ENCODE results near the gene UCKL1.
"Not testable (repeated sequence)": the region's sequence is repeated elsewhere in the genome, so short reads cannot be mapped to it uniquely, and the experiment has no call there.

The UCKL1 gene

DNA sequence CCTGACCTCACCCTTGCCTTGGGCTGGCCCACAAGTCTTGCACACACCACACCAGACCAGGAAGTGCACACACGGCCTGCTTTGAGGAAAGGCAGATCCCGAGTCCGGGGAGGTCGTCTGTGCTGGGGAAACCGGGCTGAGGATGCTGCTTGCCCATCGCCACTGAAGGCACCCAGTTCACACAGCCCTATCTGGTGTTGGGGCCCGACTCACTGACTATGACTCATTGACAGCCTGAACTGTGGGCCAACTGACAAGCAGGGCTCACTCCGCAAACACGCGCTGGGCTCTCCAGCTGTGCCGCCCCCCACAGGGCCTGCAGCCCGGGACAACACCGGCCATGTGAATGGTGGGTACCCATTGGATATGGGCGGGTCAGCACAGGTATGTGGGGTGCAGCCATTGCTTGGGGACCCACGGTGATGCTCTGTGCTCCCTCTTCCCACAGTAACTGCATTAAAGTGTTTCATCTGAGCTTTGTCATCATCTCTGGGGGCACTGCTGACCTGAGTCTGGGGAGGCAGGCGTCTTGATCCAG lies 21.6 kb upstream of the UCKL1 start:
- H3K27ac Mint-ChIP-seq: peak overlapping the region; percentile 89

DNA sequence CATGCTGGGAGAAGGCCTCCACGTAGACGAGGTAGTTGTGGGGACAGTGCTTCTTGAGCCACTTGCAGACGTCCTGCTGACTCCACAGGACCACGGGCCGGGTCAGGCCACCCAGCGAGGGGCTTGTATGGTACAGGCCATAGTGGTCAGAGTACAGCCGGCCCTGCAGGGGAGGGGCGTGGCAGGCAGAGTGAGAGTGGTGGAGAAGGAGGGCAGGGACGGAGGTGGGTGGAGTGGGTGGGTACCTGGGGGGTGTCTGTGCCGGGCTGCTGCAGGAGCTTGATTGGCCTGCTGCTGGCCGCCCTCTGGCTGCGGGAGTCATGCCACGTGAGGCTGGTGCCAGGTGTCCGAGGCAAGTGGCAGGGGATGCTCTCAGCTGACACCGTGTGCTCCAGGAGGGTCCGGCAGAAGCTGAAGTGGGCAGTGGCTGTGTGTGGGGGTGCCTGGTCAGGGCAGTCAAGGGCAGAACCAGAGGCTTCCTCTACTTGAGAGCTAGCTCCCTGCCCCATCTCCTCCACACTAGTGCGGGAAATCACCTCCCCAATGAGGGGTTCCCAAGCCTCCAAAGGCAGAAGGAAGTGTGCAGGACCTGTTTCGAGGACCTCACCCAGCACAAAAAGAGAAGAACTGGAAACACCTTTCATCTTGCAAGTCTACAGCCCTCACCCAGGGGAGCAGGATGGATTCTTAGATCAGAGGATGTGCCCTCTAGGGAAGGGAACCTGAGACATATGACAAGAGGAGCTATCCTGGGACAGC lies 20.9 kb upstream of the UCKL1 start:
- Mint-ChIP-seq H3K36me3 (peaks cover 19% of the 10 kb centered on the region), H3K9me3 (no peaks in the 10 kb centered on the region), H3K4me1 (peaks cover 69% of the 10 kb centered on the region), H3K27ac (peak overlapping the region; percentile 89), H3K4me3 (peak overlapping the region; percentile 78), H3K27me3 (no peaks in the 10 kb centered on the region)
- CTCF ChIA-PET: interaction anchor here (0.6 to 2.0 kb wide), 3 partner anchors 13 to 61 kb away, joined by 3 to 17 read pairs (median 4); no protein-coding TSS in a partner anchor
- DNase-seq: no peak

More for the DNA sequence above, 21.6 kb upstream of the UCKL1 start:
- CTCF ChIA-PET: interaction anchor here (0.6 to 2.0 kb wide), 3 partner anchors 12 to 61 kb away, joined by 3 to 17 read pairs (median 4); no protein-coding TSS in a partner anchor
- Mint-ChIP-seq H3K9me3 (no peaks in the 10 kb centered on the region), H3K27me3 (no peaks in the 10 kb centered on the region), H3K36me3 (peaks cover 23% of the 10 kb centered on the region), H3K4me3 (peak overlapping the region; percentile 78), H3K4me1 (peaks cover 69% of the 10 kb centered on the region)
- peak; percentile 61 for DNase-seq

DNA sequence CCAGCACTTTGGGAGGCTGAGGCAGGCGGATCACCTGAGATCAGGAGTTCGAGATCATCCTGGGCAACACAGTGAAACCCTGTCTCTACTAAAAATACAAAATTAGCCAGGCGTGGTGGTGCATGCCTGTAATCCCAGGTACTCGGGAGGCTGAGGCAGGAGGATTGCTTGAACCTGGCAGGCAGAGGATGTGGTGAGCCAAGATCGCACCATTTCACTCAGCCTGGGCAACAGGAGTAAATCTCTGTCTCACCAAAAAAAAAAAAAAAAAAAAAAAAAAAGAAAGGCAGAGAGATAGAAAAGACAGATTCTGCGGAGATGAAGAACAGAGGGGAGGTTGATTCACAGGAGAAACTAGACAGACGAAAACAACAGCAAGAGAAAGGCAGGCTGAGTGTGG lies 20.3 kb upstream of the UCKL1 start:
- CTCF ChIA-PET: interaction anchor here (1.4 to 2.0 kb wide), 3 partner anchors 29 to 439 kb away, joined by 4 to 17 read pairs (median 4); no protein-coding TSS in a partner anchor
- DNase-seq, H3K9me3 Mint-ChIP-seq, H3K27me3 Mint-ChIP-seq: not testable (repeated sequence)
- Mint-ChIP-seq H3K36me3 (peaks cover 16% of the 10 kb centered on the region), H3K27ac (peak overlapping the region; percentile 69), H3K4me3 (peak overlapping the region; percentile 5), H3K4me1 (peaks cover 68% of the 10 kb centered on the region)

DNA sequence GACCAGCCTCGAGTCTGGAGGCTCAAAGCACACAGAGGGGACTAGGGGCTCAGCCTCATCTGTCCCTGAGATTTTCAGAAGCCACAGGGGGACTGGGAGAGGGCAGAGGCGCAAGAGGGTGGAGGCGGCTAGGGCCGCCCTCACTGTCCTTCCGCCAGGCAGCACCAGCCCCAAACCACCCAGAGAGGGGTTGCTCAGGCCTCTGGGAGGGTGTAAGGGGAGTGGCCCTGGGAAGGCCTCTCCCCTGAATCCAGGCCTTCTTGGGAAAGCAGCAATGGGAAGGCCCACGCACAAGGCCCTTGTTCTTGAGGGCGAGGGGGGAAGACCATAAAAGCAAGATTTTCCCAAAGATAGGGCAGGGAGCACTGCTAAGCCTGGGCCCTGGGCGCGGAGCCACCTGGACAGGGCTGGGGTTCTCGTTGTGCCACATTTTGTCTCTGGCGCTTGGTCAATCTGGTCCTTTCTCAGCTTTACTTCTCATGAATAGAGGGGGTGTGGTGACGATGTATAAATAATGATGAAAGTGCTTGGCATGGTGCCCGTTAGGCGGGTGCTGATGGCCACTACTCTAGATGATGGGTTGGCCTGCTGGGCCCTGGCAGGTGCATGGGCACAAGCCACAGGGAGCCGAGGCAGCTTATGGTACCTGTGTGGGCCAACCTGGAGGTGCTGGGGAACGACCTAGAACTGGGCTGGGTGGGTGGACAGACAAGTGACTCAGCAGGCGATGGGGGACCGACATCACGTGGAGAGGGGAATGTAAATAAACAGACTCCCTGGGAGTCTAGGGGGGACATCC lies 18.4 kb upstream of the UCKL1 start:
- H3K9me3 Mint-ChIP-seq: no peaks in the 10 kb centered on the region
- peaks cover 13% of the 10 kb centered on the region for H3K27me3 Mint-ChIP-seq
- H3K27ac Mint-ChIP-seq: no peak overlapping the region
- no peak overlapping the region for H3K4me3 Mint-ChIP-seq
- peaks cover 55% of the 10 kb centered on the region for H3K4me1 Mint-ChIP-seq
- CTCF ChIA-PET: interaction anchor here (0.9 to 2.8 kb wide), 11 partner anchors 8 to 533 kb away, joined by 3 to 17 read pairs (median 4); partner anchors contain the start of genes ARFRP1, TPD52L2 and ZGPAT
- DNase-seq: no peak
- H3K36me3 Mint-ChIP-seq: peaks cover 16% of the 10 kb centered on the region

DNA sequence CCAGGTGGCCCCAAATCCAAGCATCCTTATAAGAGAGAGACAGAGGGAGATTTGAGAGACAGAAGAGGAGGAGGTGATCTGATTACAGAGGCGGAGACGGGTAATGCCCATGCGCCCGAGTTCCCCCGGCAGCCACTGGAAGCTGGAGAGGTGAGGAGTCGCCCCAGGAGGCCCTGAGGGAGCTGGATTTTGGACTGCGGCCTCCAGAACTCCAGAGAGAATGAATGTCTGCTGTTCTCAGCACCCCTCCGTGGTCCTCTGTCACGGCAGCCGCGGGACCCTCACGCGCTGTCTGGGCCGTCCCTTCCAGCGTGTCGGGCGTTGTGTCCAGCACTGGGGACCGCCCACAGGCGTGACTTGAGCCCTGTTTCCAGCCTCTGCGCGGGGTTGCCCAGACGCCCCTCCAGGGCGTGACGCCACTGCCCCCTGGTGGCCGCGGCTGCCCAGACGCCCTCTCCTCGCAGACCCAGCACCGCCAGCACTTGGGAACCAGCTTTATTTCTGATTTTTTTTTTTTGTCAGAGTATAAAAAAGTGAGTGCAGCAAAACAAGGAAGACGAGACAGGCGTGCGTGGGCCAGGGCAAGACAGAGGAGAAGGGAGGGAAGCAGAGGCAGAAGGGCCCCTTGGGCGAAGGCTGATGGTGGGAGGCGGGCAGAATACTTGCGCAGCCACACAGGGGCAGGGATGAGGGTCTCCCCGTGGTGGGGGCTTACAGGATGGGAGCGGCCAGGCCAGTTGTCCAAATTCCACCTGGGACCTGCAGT lies 17.6 kb upstream of the UCKL1 start:
- H3K4me1 Mint-ChIP-seq: peaks cover 58% of the 10 kb centered on the region
- H3K27ac Mint-ChIP-seq: no peak overlapping the region
- peaks cover 16% of the 10 kb centered on the region for H3K27me3 Mint-ChIP-seq
- H3K36me3 Mint-ChIP-seq: peaks cover 16% of the 10 kb centered on the region
- CTCF ChIA-PET: interaction anchor here (0.9 to 2.8 kb wide), 15 partner anchors 9 to 532 kb away, joined by 3 to 17 read pairs (median 4); partner anchors contain the start of genes ARFRP1 and ZGPAT
- no peak overlapping the region for H3K4me3 Mint-ChIP-seq
- peak; percentile 82 for DNase-seq
- H3K9me3 Mint-ChIP-seq: no peaks in the 10 kb centered on the region

DNA sequence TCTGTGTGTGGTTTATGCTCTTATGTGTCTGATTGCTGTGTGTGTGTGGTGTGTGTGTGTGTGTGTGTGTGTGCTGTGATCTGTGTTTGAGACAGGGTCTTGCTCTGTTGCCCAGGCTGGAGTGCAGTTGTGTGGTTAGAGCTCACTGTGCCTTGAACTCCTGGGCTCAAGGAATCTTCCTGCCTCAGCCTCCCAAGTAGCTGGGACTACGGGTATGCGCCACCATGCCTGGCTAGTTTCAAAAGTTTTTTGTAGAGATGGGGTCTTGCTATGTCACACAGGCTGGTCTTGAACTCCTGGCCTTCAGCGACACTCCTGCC lies 16.9 kb upstream of the UCKL1 start:
- Mint-ChIP-seq H3K4me3 (no peak overlapping the region), H3K36me3 (peaks cover 16% of the 10 kb centered on the region), H3K4me1 (peaks cover 60% of the 10 kb centered on the region), H3K27ac (no peak overlapping the region), H3K9me3 (no peaks in the 10 kb centered on the region), H3K27me3 (peaks cover 19% of the 10 kb centered on the region)
- no peak for DNase-seq
- CTCF ChIA-PET: interaction anchor here (0.9 to 2.8 kb wide), 13 partner anchors 9 to 531 kb away, joined by 3 to 17 read pairs (median 4); partner anchors contain the start of genes ARFRP1 and ZGPAT

DNA sequence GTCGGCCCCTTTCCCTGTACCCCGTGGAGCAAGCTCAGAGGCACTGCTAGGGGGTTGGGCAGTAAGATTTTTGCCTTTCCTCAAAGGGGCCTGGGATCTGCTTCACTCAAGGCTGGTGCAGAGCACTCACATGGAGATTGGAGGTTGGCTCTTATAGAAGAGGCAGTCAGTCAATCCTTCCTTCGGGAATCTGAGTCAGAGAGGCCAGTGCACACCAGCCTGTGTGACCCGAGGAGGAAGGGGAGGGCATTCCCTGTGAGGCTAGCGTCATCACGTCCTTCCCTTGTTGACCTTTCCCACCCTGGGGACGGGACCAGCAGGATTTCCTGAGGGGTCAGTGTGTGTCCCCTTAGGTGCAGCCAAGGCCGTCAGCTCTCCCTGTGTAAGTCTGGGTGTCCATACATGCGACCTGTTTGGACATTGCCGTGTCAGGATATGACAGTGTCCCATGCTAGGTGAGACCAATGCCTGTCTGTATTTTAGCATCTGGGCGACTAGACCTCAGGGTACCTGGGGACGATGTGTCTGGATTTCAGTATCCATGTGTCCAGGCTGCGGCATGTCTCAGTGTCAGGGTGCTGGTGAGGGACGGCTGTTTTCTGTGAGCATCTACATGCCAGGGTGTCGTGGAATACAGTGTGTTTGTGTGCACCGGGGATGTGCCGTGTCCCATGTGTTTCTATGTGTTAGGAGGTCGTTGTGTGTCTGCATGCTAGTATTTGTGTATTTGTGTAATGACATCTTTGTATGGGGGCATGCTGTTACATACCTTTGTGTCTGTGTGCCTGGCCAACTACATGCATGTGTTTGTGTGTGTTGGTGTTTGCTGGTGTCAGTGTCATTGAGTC lies 16.3 kb upstream of the UCKL1 start:
- CTCF ChIA-PET: interaction anchor here (0.7 to 1.8 kb wide), 7 partner anchors 8 to 433 kb away, joined by 3 to 7 read pairs (median 4); no protein-coding TSS in a partner anchor
- no peak overlapping the region for H3K4me3 Mint-ChIP-seq
- H3K27ac Mint-ChIP-seq: no peak overlapping the region
- H3K9me3 Mint-ChIP-seq: no peaks in the 10 kb centered on the region
- DNase-seq: no peak
- peaks cover 16% of the 10 kb centered on the region for H3K36me3 Mint-ChIP-seq
- peaks cover 56% of the 10 kb centered on the region for H3K4me1 Mint-ChIP-seq
- H3K27me3 Mint-ChIP-seq: peaks cover 19% of the 10 kb centered on the region

DNA sequence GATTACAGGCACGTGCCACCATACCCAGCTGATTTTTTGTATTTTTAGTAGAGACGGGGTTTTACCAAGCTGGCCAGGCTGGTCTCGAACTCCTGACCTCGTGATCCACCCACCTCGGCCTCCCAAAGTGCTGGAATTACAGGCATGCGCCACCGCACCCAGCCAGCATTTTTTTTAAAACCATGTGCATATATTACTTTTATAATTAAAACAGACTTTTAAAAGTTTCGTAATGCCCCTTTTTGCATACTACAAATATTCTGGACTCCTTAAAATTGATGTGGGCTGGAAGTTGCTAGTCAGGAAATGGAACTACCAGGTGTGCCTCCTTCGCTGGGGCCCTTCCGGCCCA lies 15.7 kb upstream of the UCKL1 start:
- not testable (repeated sequence) for H3K9me3 Mint-ChIP-seq, H3K27ac Mint-ChIP-seq, H3K4me3 Mint-ChIP-seq, DNase-seq
- peaks cover 19% of the 10 kb centered on the region for H3K27me3 Mint-ChIP-seq
- H3K36me3 Mint-ChIP-seq: peaks cover 15% of the 10 kb centered on the region
- H3K4me1 Mint-ChIP-seq: peaks cover 50% of the 10 kb centered on the region
- CTCF ChIA-PET: interaction anchor here (0.7 to 0.8 kb wide), 2 partner anchors 8 to 346 kb away, joined by 3 read pairs; no protein-coding TSS in a partner anchor

DNA sequence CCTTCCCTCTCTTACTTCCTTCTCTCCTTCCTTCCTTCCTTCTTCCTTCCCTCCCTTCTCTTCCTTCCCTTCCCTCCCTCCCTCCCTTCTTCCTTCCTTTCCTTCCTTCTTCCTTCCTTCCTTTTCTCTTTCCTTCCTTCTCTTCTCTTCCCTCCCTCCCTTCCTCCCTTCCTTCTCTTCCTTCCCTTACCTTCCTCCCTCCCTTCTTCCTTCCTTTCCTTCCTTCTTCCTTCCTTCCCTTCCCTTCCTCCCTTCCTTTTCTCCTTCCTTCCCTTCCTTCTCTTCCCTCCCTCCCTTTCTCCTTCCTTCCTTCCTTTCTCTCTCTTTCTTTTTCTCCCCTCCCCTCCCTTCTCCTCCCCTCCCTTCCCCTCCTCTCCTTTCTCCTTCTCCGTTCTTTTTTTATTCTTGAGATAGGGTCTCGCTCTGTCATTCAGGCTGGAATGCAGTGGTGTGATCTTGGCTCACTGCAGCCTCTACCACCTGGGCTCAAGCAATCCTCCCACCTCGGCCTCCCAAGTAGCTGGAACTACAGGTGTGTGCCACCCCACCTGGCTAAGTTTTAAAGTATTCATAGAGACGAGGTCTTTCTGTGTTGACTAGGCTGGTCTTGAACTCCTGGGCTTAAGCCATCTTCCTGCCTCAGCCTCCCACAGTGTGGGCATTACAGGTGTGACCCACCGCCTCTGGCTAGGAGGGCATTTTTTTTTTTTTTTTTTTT lies 14.7 kb upstream of the UCKL1 start:
- Mint-ChIP-seq H3K27me3 (peaks cover 19% of the 10 kb centered on the region), H3K27ac (no peak overlapping the region)
- CTCF ChIA-PET: no interaction called here

DNA sequence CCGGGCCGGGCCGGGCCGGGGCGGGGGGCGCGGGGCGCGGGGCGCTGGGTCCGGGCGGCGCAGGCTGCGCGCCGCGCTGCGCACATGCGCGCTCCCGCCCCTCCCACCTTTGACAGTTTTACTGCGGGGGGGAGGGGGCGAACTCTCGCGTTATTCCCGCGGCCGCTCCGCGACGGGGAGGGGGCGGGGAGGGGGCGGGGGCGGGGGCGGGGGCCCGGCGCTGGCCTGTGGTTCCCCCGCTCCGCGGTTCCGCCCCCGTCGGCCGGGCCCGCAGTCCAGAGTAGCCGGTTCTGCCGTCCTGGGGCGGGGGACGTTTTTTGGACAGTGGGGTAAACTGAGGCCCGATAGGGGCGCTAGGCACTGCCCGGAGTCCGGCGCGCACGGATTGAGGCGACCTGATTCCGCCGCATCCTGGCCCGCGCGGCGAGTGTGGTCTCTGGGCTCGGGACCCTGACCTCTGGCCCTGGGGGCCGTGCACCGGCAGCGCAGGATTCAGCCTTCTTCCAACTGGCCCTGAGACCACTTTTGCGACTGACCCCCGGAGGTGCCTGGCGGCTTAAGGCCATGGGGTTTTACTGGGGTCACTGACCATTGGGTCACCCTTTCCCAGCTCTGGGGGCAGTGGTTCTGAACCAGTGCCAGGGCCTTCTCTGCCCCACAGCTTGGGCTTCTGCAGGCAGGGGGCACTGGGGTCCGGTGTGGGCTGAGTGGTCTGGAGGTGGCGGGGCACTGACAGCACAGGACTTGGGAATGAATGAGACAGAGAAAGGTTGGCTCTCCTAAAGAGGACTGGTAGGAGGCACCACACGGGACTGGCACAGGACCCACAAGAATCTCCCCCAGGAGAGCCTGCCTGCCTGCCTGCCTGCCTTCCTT lies 13.9 kb upstream of the UCKL1 start, which contains the start of gene ZNF512B:
ZNF512B (minus strand) TSS at position 93 of the 876 bp plus-strand sequence. CDS start 1,980 bp downstream, outside the sequence.
- Mint-ChIP-seq H3K4me3 (peak within 1 kb of the TSS; percentile 83), H3K36me3 (peaks cover 10% of the 10 kb centered on the region)

More for the DNA sequence above, 14.7 kb upstream of the UCKL1 start:
- Mint-ChIP-seq H3K4me1 (peaks cover 39% of the 10 kb centered on the region), H3K36me3 (peaks cover 10% of the 10 kb centered on the region), H3K9me3 (no peaks in the 10 kb centered on the region), H3K4me3 (peak overlapping the region; percentile 68)
- no peak for DNase-seq

DNA sequence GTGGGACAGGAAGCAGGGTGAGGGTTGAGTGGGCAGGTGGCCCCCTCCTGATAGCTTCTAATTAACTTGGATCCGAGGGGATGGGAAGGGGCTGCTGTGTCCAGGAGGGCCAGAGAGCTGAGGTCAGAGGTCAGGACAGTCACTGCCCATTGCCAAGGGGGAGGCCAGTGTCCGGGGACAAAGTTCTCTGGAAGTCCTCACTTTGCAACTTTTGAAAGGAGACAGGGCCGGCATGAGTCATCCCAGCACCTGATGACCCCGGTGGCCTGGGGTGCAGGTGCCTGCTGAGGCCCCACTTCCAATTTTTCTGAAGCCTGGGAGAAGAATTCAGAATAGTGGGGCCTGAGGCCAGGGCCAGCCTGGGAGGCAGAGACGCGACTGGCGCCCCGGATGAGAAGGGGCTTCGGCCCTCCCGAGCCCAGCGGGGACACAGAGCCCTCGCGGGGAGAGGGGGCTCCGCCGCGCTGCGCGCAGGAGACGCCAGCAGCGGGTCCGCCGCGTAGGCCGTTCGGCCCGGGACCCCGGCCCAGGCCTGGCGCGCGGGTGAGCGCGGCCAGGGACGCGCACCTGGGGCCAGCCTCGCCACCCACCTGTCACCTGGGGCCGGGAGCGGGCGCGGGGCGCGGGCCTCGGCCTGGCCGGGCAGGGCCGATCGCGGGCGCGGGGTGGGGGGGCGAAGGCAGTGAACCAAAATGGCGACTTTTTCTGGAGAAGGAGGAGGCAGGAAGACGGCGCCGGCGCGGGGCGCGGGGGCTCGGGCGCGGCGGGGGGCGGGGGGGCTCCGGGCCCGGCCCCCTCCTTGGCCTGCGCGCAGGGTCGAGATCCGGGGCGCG lies 12.9 kb upstream of the UCKL1 start:
- no peaks in the 10 kb centered on the region for H3K9me3 Mint-ChIP-seq
- peak; percentile 67 for DNase-seq
- peaks cover 6% of the 10 kb centered on the region for H3K36me3 Mint-ChIP-seq
- CTCF ChIA-PET: interaction anchor here (1.3 to 1.7 kb wide), 2 partner anchors 11 to 69 kb away, joined by 4 to 6 read pairs; no protein-coding TSS in a partner anchor
- H3K4me1 Mint-ChIP-seq: peaks cover 33% of the 10 kb centered on the region
- H3K27ac Mint-ChIP-seq: peak overlapping the region; percentile 86
- peak overlapping the region; percentile 83 for H3K4me3 Mint-ChIP-seq
- H3K27me3 Mint-ChIP-seq: peaks cover 19% of the 10 kb centered on the region

More for the DNA sequence above, 13.9 kb upstream of the UCKL1 start, which contains the start of gene ZNF512B:
- no peaks in the 10 kb centered on the region for H3K9me3 Mint-ChIP-seq
- peak within 1 kb of the TSS; percentile 86 for H3K27ac Mint-ChIP-seq
- peak; percentile 77 for DNase-seq
- CTCF ChIA-PET: no interaction called here
- H3K4me1 Mint-ChIP-seq: peaks cover 39% of the 10 kb centered on the region
- peaks cover 19% of the 10 kb centered on the region for H3K27me3 Mint-ChIP-seq

All from activated naive CD4-positive, alpha-beta T cell treated with anti-CD3 and anti-CD28 coated beads, Interleukin-2, amount 10 ng/mL, durations not matched to agents 7 days and 5 days (primary cell).